Liver (tissue), 9 donors: ENCODE results near the gene STK17B. TPM values are rescaled to one million over a fixed set of nuclear protein-coding genes. Genes with fewer than 3 reads are reported as not detected.

Experiments
- DNase-seq: peaks from one replicate; pipeline ENCODE4 v3.0.0-alpha.2; 2017; ENCODE audit warnings: low spot score
- H3K27ac ChIP-seq, 2 donors: one replicate each; pipeline ENCODE4 v1.7.0; 2013; ENCODE audit warnings: inconsistent platforms in 2 of 2, low read length in 2 of 2, control low read depth in 1 of 2, low read depth in 1 of 2, mild to moderate bottlenecking in 1 of 2
- H3K27me3 ChIP-seq, 4 donors: one replicate each; pipeline versions ENCODE4 v1.6.1 to v1.7.0; 2013; ENCODE audit warnings: low read length in 3 of 4, inconsistent platforms in 1 of 4, mild to moderate bottlenecking in 1 of 4, moderate library complexity in 1 of 4; ENCODE audit not compliant: control insufficient read depth in 4 of 4, insufficient read depth in 4 of 4
- H3K36me3 ChIP-seq, 4 donors: one replicate each; pipeline versions ENCODE4 v1.6.1 to v1.7.0; 2013; ENCODE audit warnings: low read length in 3 of 4, mild to moderate bottlenecking in 3 of 4, low read depth in 1 of 4, moderate library complexity in 1 of 4; ENCODE audit not compliant: control insufficient read depth in 4 of 4, insufficient read depth in 3 of 4
- H3K4me1 ChIP-seq, 4 donors: one replicate each; pipeline versions ENCODE4 v1.6.1 to v1.7.0; 2013; ENCODE audit warnings: low read length in 3 of 4, mild to moderate bottlenecking in 3 of 4, moderate library complexity in 1 of 4; ENCODE audit not compliant: control insufficient read depth in 4 of 4, insufficient read depth in 4 of 4
- H3K4me3 ChIP-seq, 3 donors: one replicate each; pipeline versions ENCODE4 v1.6.1 to v1.7.0; 2013; ENCODE audit warnings: low read length in 3 of 3, control low read depth in 1 of 3, low read depth in 1 of 3, mild to moderate bottlenecking in 1 of 3
- H3K9ac ChIP-seq, 2 donors: one replicate each; pipeline ENCODE4 v1.7.0; 2013; ENCODE audit warnings: low read length in 2 of 2, mild to moderate bottlenecking in 2 of 2, moderate library complexity in 2 of 2, control low read depth in 1 of 2, low read depth in 1 of 2
- H3K9me3 ChIP-seq, 4 donors: one replicate each; pipeline versions ENCODE4 v1.6.1 to v1.7.0; 2013; ENCODE audit warnings: low read length in 3 of 4; ENCODE audit not compliant: control insufficient read depth in 4 of 4
- ATF3 ChIP-seq: IDR thresholded peaks from 2 replicates; pipeline ENCODE4 v1.6.1; 2016; ENCODE audit warnings: antibody characterized with exemption
- CTCF ChIP-seq: fragments of 150-350 bp; IDR thresholded peaks from 2 replicates; pipeline ENCODE4 v1.5.1; 2017; ENCODE audit warnings: improper control_type of control experiment, low read depth, low read length; ENCODE audit not compliant: missing input control
- EGR1 ChIP-seq, 2 donors: IDR thresholded peaks; 2 replicates each; pipeline ENCODE4 v1.6.1; 2016 to 2018; ENCODE audit warnings: antibody characterized with exemption in 2 of 2, low read depth in 2 of 2
- FOXA1 ChIP-seq: IDR thresholded peaks from 2 replicates; pipeline ENCODE4 v1.6.1; 2016; ENCODE audit warnings: antibody characterized with exemption
- GABPA ChIP-seq, 2 donors: IDR thresholded peaks in 1 of 2; conservative IDR thresholded peaks in 1 of 2; 2 replicates each; pipeline ENCODE4 v1.6.1; 2016; ENCODE audit warnings: antibody characterized with exemption in 2 of 2, mild to moderate bottlenecking in 1 of 2, moderate library complexity in 1 of 2
- HNF4A ChIP-seq, 2 donors: conservative IDR thresholded peaks; 2 replicates each; pipeline ENCODE4 v1.6.1; 2016; ENCODE audit warnings: antibody characterized with exemption in 2 of 2, mild to moderate bottlenecking in 2 of 2
- HNF4G ChIP-seq: IDR thresholded peaks from 2 replicates; pipeline ENCODE4 v1.6.1; 2016; ENCODE audit warnings: antibody characterized with exemption
- JUND ChIP-seq, 2 donors: IDR thresholded peaks; 2 replicates each; pipeline ENCODE4 v1.6.1; 2016; ENCODE audit warnings: antibody characterized with exemption in 2 of 2
- MAX ChIP-seq: IDR thresholded peaks from 2 replicates; pipeline ENCODE4 v1.6.1; 2016; ENCODE audit warnings: antibody characterized with exemption
- NR2F2 ChIP-seq: IDR thresholded peaks from 2 replicates; pipeline ENCODE4 v1.6.1; 2016; ENCODE audit warnings: antibody characterized with exemption
- RAD21 ChIP-seq, 2 donors: IDR thresholded peaks; 2 replicates each; pipeline ENCODE4 v1.6.1; 2016; ENCODE audit warnings: antibody characterized with exemption in 2 of 2, mild to moderate bottlenecking in 2 of 2
- REST ChIP-seq: IDR thresholded peaks from 2 replicates; pipeline ENCODE4 v1.6.1; 2016; ENCODE audit warnings: antibody characterized with exemption, mild to moderate bottlenecking
- RXRA ChIP-seq, 2 donors: IDR thresholded peaks; 2 replicates each; pipeline ENCODE4 v1.6.1; 2017 to 2018; ENCODE audit warnings: antibody characterized with exemption in 2 of 2, mild to moderate bottlenecking in 1 of 2
- SP1 ChIP-seq: IDR thresholded peaks from 2 replicates; pipeline ENCODE4 v1.6.1; 2018; ENCODE audit warnings: antibody characterized with exemption, mild to moderate bottlenecking
- TAF1 ChIP-seq: conservative IDR thresholded peaks from 2 replicates; pipeline ENCODE4 v1.6.1; 2016; ENCODE audit warnings: antibody characterized with exemption, mild to moderate bottlenecking
- YY1 ChIP-seq: IDR thresholded peaks from 2 replicates; pipeline ENCODE4 v1.6.1; 2016; ENCODE audit warnings: antibody characterized with exemption, mild to moderate bottlenecking
- ZBTB33 ChIP-seq: IDR thresholded peaks from 2 replicates; pipeline ENCODE4 v1.6.1; 2016; ENCODE audit warnings: antibody characterized with exemption
- WGBS: extraction: QIAGEN DNeasy Blood & Tissue Kit; methylation state at CpG from one replicate; pipeline ENCODE4 v1.1.7; 2013; 5-methylcytosine and 5-hydroxymethylcytosine counted together
- polyA plus RNA-seq, 2 donors: library from polyadenylated mRNA; stranded (reverse) in 1 of 2; unstranded in 1 of 2; fragments of 200-250 nt in 1 of 2; fragments of >200 nt in 1 of 2; fragmentation: Nextera tagmentation in 1 of 2; extraction: Ambion mirVana in 1 of 2; gene quantifications; one replicate each; pipeline versions ENCODE4 v1.2.1 to v1.2.3, GENCODE V29; 2013 to 2015
- total RNA-seq, 2 donors: library from RNA; depleted of rRNA; stranded (reverse); fragments of >200 nt; gene quantifications; one replicate each; pipeline ENCODE4 v1.2.3, GENCODE V29; 2014
- donor health status: healthy.
- donor health status: healthy.
- donor health status: healthy.
- donor health status: healthy.
- donor health status: healthy.

Gene STK17B
- total and polyA plus RNA-seq, 4 donors: 1.0 to 21.8 (median 4.6) TPM

- peaks cover 0 to 6% (median 4%) of the 10 kb centered on the region in 4 donors for H3K4me1 ChIP-seq
- no peak for DNase-seq
- no peak overlapping the region for H3K4me3 ChIP-seq
- H3K9me3 ChIP-seq: no peaks in the 10 kb centered on the region
- H3K36me3 ChIP-seq: no peaks in the 10 kb centered on the region
- H3K27ac ChIP-seq: no peak overlapping the region
- H3K27me3 ChIP-seq: no peaks in the 10 kb centered on the region
- TF ChIP-seq ATF3 (no peak), MAX (no peak), HNF4A (conservative IDR thresholded peaks at IDR 0.05) (no peak), NR2F2 (no peak), JUND (IDR thresholded peaks at IDR 0.05) (no peak), SP1 (peak; percentile 10), RXRA (IDR thresholded peaks at IDR 0.05) (no peak)
- no peak overlapping the region for H3K9ac ChIP-seq
- WGBS: 83% methylated on average over 8 of the region's 8 CpGs
Observed at GRCh38 chr2:196176142-196176738, 4.9 kb upstream of the STK17B start.

- Histone ChIP-seq H3K9me3 (no peaks in the 10 kb centered on the region), H3K4me3 (no peak overlapping the region), H3K36me3 (no peaks in the 10 kb centered on the region), H3K4me1 (peaks cover 6 to 17% (median 10%) of the 10 kb centered on the region in 4 donors), H3K9ac (no peak overlapping the region), H3K27me3 (no peaks in the 10 kb centered on the region), H3K27ac (no peak overlapping the region)
- DNase-seq: no peak
- TF ChIP-seq EGR1 (IDR thresholded peaks at IDR 0.05; ENCODE audit: low read depth in 2 of 2) (no peak), CTCF (no peak), SP1 (no peak), ZBTB33 (no peak), REST (no peak), MAX (no peak), NR2F2 (no peak), RAD21 (IDR thresholded peaks at IDR 0.05) (no peak), FOXA1 (no peak), JUND (IDR thresholded peaks at IDR 0.05) (no peak), HNF4G (no peak), ATF3 (no peak), TAF1 (no peak), GABPA (IDR thresholded peaks at IDR 0.05 in 1 of 2, conservative IDR thresholded peaks at IDR 0.05 in 1 of 2) (no peak), YY1 (no peak)
- 86% methylated on average over 3 of the region's 3 CpGs for WGBS
Observed at GRCh38 chr2:196174404-196174803, 3.0 kb upstream of the STK17B start.
